SU-DHL-6 (cell line): ENCODE results near the gene MRGPRD.

ENCODE experiments used
- H2AFZ ChIP-seq: fragments of 200-600 bp; sonication (generic); 2 replicates; pipeline ENCODE4 v1.6.1; 2014; ENCODE audit warnings: low read depth, mild to moderate bottlenecking, moderate library complexity, mixed read lengths, antibody characterized with exemption, low read length; ENCODE audit not compliant: severe bottlenecking
- H3F3A ChIP-seq: fragments of 200-600 bp; shearing (Covaris generic); 2 replicates; pipeline ENCODE4 v1.6.0; 2016; ENCODE audit warnings: antibody characterized with exemption, mild to moderate bottlenecking; ENCODE audit not compliant: insufficient read depth
- H3K27ac ChIP-seq: fragments of 200-600 bp; sonication (generic); 2 replicates; pipeline ENCODE4 v1.5.1; 2016; ENCODE audit warnings: low read depth, mild to moderate bottlenecking, low read length, moderate library complexity, mixed read lengths
- H3K27me3 ChIP-seq: fragments of 200-600 bp; sonication (generic), shearing (Covaris generic); 2 replicates; pipeline ENCODE4 v1.6.0; 2014; ENCODE audit warnings: mild to moderate bottlenecking, low read length
- H3K36me3 ChIP-seq: fragments of 200-600 bp; sonication (generic); 2 replicates; pipeline ENCODE4 v1.6.1; 2014; ENCODE audit warnings: mild to moderate bottlenecking, low read length, mixed read lengths
- H3K4me2 ChIP-seq: fragments of 300-600, 200-600 bp; shearing (Covaris generic), sonication (generic); 2 replicates; pipeline ENCODE4 v1.6.0; 2014; ENCODE audit warnings: low read length, low read depth, mild to moderate bottlenecking; ENCODE audit not compliant: poor library complexity, severe bottlenecking
- H3K4me3 ChIP-seq: fragments of 200-600 bp; sonication (generic); 2 replicates; pipeline ENCODE4 v1.5.1; 2014; ENCODE audit warnings: antibody characterized with exemption, low read length, mild to moderate bottlenecking, mixed read lengths; ENCODE audit not compliant: insufficient read depth, poor library complexity, severe bottlenecking
- H3K79me2 ChIP-seq: fragments of 200-600 bp; sonication (generic); 2 replicates; pipeline ENCODE4 v1.6.1; 2014; ENCODE audit warnings: mild to moderate bottlenecking, low read length, moderate library complexity; ENCODE audit not compliant: insufficient read depth
- H3K9ac ChIP-seq: fragments of 200-600 bp; sonication (generic); 2 replicates; pipeline ENCODE4 v1.7.0; 2014; ENCODE audit warnings: mild to moderate bottlenecking, low read length
- H3K9me2 ChIP-seq: fragments of 200-600 bp; sonication (generic); replicated peaks from 2 replicates; pipeline ENCODE4 v1.6.1; 2014; ENCODE audit warnings: low read length; ENCODE audit not compliant: insufficient read depth
- H3K9me3 ChIP-seq: fragments of 200-600 bp; sonication (generic); 2 replicates; pipeline ENCODE4 v1.6.1; 2014; ENCODE audit warnings: low read length, mixed read lengths; ENCODE audit not compliant: insufficient read depth
- H4K20me1 ChIP-seq: fragments of 200-600 bp; sonication (generic); 2 replicates; pipeline ENCODE4 v1.6.1; 2014; ENCODE audit warnings: low read depth, mild to moderate bottlenecking, antibody characterized with exemption, low read length, moderate library complexity, mixed read lengths
- CTCF ChIP-seq: fragments of 200-600 bp; sonication (generic); IDR thresholded peaks from one replicate; pipeline ENCODE4 v1.5.1; 2017; ENCODE audit warnings: antibody characterized with exemption, mild to moderate bottlenecking, low read length, moderate library complexity; ENCODE audit not compliant: insufficient read depth, poor library complexity, severe bottlenecking
- EZH2phosphoT487 ChIP-seq: fragments of 200-600 bp; sonication (generic), shearing (Covaris generic); conservative IDR thresholded peaks from 2 replicates; pipeline ENCODE4 v1.6.1; 2018; ENCODE audit warnings: mild to moderate bottlenecking, antibody characterized with exemption, low read length, moderate library complexity, mixed read lengths

Gene MRGPRD

GRCh38 chr11:68955607-68955958 is 25.2 kb downstream of the MRGPRD start:
- no peak for TF ChIP-seq EZH2phosphoT487
- TF ChIP-seq CTCF: no peak
- Histone ChIP-seq H3K4me2 (no peak overlapping the region), H3K9ac (no peak overlapping the region), H3K36me3 (no peaks in the 10 kb centered on the region), H3K4me3 (no peak overlapping the region), H3K9me3 (no peaks in the 10 kb centered on the region), H3K27me3 (no peaks in the 10 kb centered on the region), H3F3A (no peaks in the 10 kb centered on the region), H3K79me2 (no peaks in the 10 kb centered on the region), H4K20me1 (no peaks in the 10 kb centered on the region), H3K9me2 (no peaks in the 10 kb centered on the region), H2AFZ (no peak overlapping the region), H3K27ac (no peak overlapping the region)

- Histone ChIP-seq H3K27me3 (no peaks in the 10 kb centered on the region), H3K27ac (no peak overlapping the region), H3K4me2 (no peak overlapping the region), H4K20me1 (no peaks in the 10 kb centered on the region), H2AFZ (no peak overlapping the region), H3K4me3 (no peak overlapping the region), H3K9ac (no peak overlapping the region), H3F3A (no peaks in the 10 kb centered on the region), H3K9me2 (no peaks in the 10 kb centered on the region), H3K79me2 (no peaks in the 10 kb centered on the region), H3K36me3 (no peaks in the 10 kb centered on the region), H3K9me3 (no peaks in the 10 kb centered on the region)
- TF ChIP-seq CTCF: no peak
- no peak for TF ChIP-seq EZH2phosphoT487
Measured at GRCh38 chr11:68954836-68955606, 25.8 kb downstream of the MRGPRD start.

GRCh38 chr11:68950762-68951161 is 30.0 kb downstream of the MRGPRD start:
- Histone ChIP-seq H3K9ac (no peak overlapping the region), H3K27ac (no peak overlapping the region), H3F3A (no peaks in the 10 kb centered on the region), H3K9me3 (no peaks in the 10 kb centered on the region), H3K79me2 (no peaks in the 10 kb centered on the region), H3K27me3 (no peaks in the 10 kb centered on the region), H3K4me2 (no peak overlapping the region), H4K20me1 (no peaks in the 10 kb centered on the region), H3K4me3 (no peak overlapping the region), H2AFZ (no peak overlapping the region), H3K36me3 (no peaks in the 10 kb centered on the region), H3K9me2 (no peaks in the 10 kb centered on the region)
- TF ChIP-seq CTCF (no peak), EZH2phosphoT487 (no peak)
